Measurements from ENCODE around the gene LYPD5. TPM values are rescaled to one million over a fixed set of nuclear protein-coding genes. Genes with fewer than 3 reads are reported as not detected.

Gene LYPD5
- total and polyA plus RNA-seq, 2 of the 8 experiments (the other 6 are each of a cell fraction or from before 2014, with no cell fraction given), result 0.74 to 4.3 TPM

- Histone ChIP-seq H3K56ac (replicated peaks; ENCODE audit: insufficient read length, low read depth, low read length) (no peak overlapping the region), H3K9ac (replicated peaks in 1 of 4; ENCODE audit: extremely low read depth in 1 of 4, low read depth in 3 of 4, low read length in 3 of 4) (no peak overlapping the region)
- TF ChIP-seq SIN3A (conservative IDR thresholded peaks at IDR 0.05 in 1 of 2, IDR thresholded peaks at IDR 0.05 in 1 of 2; ENCODE audit: low read depth in 1 of 2, low read length in 2 of 2) (no peak), NRF1 (IDR thresholded peaks at IDR 0.05; ENCODE audit: low read depth, low read length) (no peak), SP2 (IDR thresholded peaks at IDR 0.05; ENCODE audit: low read length) (no peak), GTF2F1 (IDR thresholded peaks at IDR 0.05; ENCODE audit: borderline replicate concordance, low read depth, low read length) (no peak), ATF3 (IDR thresholded peaks at IDR 0.05; ENCODE audit: insufficient read depth, low read depth, low read length) (no peak), EZH2 (IDR thresholded peaks at IDR 0.05; ENCODE audit: low read depth, low read length, severe bottlenecking) (no peak), E2F6 (IDR thresholded peaks at IDR 0.05) (no peak), JUND (IDR thresholded peaks at IDR 0.05; ENCODE audit: low read length) (no peak), KDM5A (IDR thresholded peaks at IDR 0.05; ENCODE audit: low read length) (no peak), GABPA (IDR thresholded peaks at IDR 0.05; ENCODE audit: borderline replicate concordance, insufficient read depth, low read length) (no peak)
Observed at GRCh38 chr19:43784241-43784980, 17.8 kb downstream of the LYPD5 start.

More at GRCh38 chr19:43784241-43784980, 17.8 kb downstream of the LYPD5 start:
- Histone ChIP-seq H2AK5ac (ENCODE audit: low read depth, low read length) (no peak overlapping the region), H3K23me2 (ENCODE audit: low read depth, low read length) (0 out of 2 replicates have a peak, but pooled peaks cover 2% of the 10 kb centered on the region), H3K4me2 (ENCODE audit: insufficient read depth in 1 of 2, low read depth in 2 of 2, low read length in 2 of 2) (no peak overlapping the region), H3K27ac (ENCODE audit: low read depth, low read length) (no peak overlapping the region), H4K20me1 (replicated peaks in 1 of 2; ENCODE audit: control insufficient read depth in 1 of 2, insufficient read depth in 2 of 2, low read length in 2 of 2) (peaks cover 0 to 4% of the 10 kb centered on the region in 2 experiments), H3K79me2 (ENCODE audit: control insufficient read depth in 1 of 2, insufficient read depth in 2 of 2, low read length in 2 of 2) (no peaks in the 10 kb centered on the region), H4K8ac (ENCODE audit: extremely low read depth, insufficient read depth, low read length) (no peak overlapping the region), H2AFZ (ENCODE audit: low read length) (no peak overlapping the region), H2BK12ac (ENCODE audit: low read depth, low read length) (0 out of 2 replicates have a peak overlapping the region, but pooled peaks have one; percentile 23), H2BK15ac (ENCODE audit: low read length) (no peak overlapping the region), H3K4me3 (ENCODE audit: extremely low read depth in 1 of 4, insufficient read depth in 2 of 4, low read depth in 3 of 4, low read length in 4 of 4) (no peak overlapping the region), H4K5ac (ENCODE audit: insufficient read length, low read depth, low read length) (no peak overlapping the region), H3K27me3 (replicated peaks in 1 of 4; ENCODE audit: control insufficient read depth in 3 of 4, extremely low read depth in 1 of 4, insufficient read depth in 3 of 4, low read length in 3 of 4) (no peaks in the 10 kb centered on the region; a peak in 1 of 7 replicates), H3K9me3 (ENCODE audit: insufficient read depth in 2 of 2, low read depth in 1 of 2, low read length in 1 of 2) (no peaks in the 10 kb centered on the region), H2BK20ac (ENCODE audit: low read length) (no peak overlapping the region), H3K23ac (ENCODE audit: insufficient read length) (no peak overlapping the region), H3K4me1 (replicated peaks in 1 of 4; ENCODE audit: control insufficient read depth in 3 of 4, insufficient read depth in 4 of 4, low read length in 3 of 4) (peaks cover 0 to 6% (median 2%) of the 10 kb centered on the region in 4 experiments; a peak in 5 of 7 replicates), H3K36me3 (ENCODE audit: control insufficient read depth in 2 of 4, insufficient read depth in 4 of 4, low read length in 3 of 4) (no peaks in the 10 kb centered on the region), H2BK120ac (replicated peaks; ENCODE audit: low read depth, low read length) (no peak overlapping the region), H4K91ac (replicated peaks; ENCODE audit: insufficient read length, low read length) (no peak overlapping the region), H3K14ac (ENCODE audit: insufficient read length) (no peak overlapping the region), H3K79me1 (ENCODE audit: low read depth, low read length) (no peaks in the 10 kb centered on the region; the same call in 1 of the 2 replicates), H2BK5ac (ENCODE audit: low read depth, low read length) (no peak overlapping the region), H3K4ac (replicated peaks; ENCODE audit: insufficient read length, low read depth, low read length) (no peak overlapping the region), H3K18ac (ENCODE audit: extremely low read depth, low read length) (no peak overlapping the region; the same call in 1 of the 2 replicates)
- WGBS, 2 experiments (ENCODE audit: extremely low coverage in 1 of 2, insufficient coverage in 1 of 2, insufficient read length in 1 of 2, insufficient replicate concordance in 2 of 2, low coverage in 1 of 2, low lambda C conversion rate in 2 of 2, missing lambda C conversion rate in 1 of 2), result 85% methylated on average over 4 of the region's 4 CpGs; no CpG with 5 or more reads in 1 of the 2 experiments
- FAIRE-seq (no peak), DNase-seq (ENCODE audit: low read depth in 1 of 2, low spot score in 2 of 2) (no peak)
- CTCF ChIA-PET (ENCODE audit: partially characterized antibody), result interaction anchor here (0.6 to 37.0 kb wide), 8 partner anchors 8 to 106 kb away, joined by 3 to 703 read pairs (median 4); partner anchors contain the start of genes IRGC and SMG9
- POLR2A ChIA-PET (ENCODE audit: partially characterized antibody), result interaction anchor here (0.7 to 1.0 kb wide), 2 partner anchors 18 to 22 kb away, joined by 3 to 4 read pairs; no protein-coding TSS in a partner anchor
